Activated gamma-delta T cell (primary cell): ENCODE data around the gene ELMO3.

Experiments
- DNase-seq: peaks from one replicate; lab custom pipeline; 2025; lab: John Stamatoyannopoulos, UW

Gene ELMO3

GRCh38 chr16:67223992-67224391, 25.1 kb downstream of the ELMO3 start:
- no peak for DNase-seq

GRCh38 chr16:67226295-67226803, 27.4 kb downstream of the ELMO3 start:
- no peak for DNase-seq

GRCh38 chr16:67226804-67227566, 28.1 kb downstream of the ELMO3 start, which contains the start of gene TMEM208:
Gene TMEM208, plus strand, starts transcription at chr16:67227130. Its CDS starts 89 bp downstream, at chr16:67227219.
- peak; percentile 80 for DNase-seq

- no peak for DNase-seq
These were observed 28.6 kb downstream of the ELMO3 start for GRCh38 chr16:67227567-67227921.

- DNase-seq, result no peak
These were observed 29.3 kb downstream of the ELMO3 start for GRCh38 chr16:67228034-67228785.

GRCh38 chr16:67228905-67229304, 30.0 kb downstream of the ELMO3 start:
- DNase-seq, result no peak

GRCh38 chr16:67229906-67230808, 31.2 kb downstream of the ELMO3 start:
- DNase-seq, result no peak

GRCh38 chr16:67230809-67231660, 32.1 kb downstream of the ELMO3 start:
- DNase-seq, result no peak

GRCh38 chr16:67233596-67233995, 34.7 kb downstream of the ELMO3 start:
- no peak for DNase-seq

- DNase-seq, result no peak
These were observed 35.3 kb downstream of the ELMO3 start for GRCh38 chr16:67234180-67234597.

- DNase-seq, result no peak
These were observed 37.1 kb downstream of the ELMO3 start for GRCh38 chr16:67235816-67236562.

GRCh38 chr16:67236563-67237395, 37.8 kb downstream of the ELMO3 start:
- DNase-seq, result peak; percentile 46

GRCh38 chr16:67237396-67238277, 38.7 kb downstream of the ELMO3 start:
- no peak for DNase-seq

- no peak for DNase-seq
These were observed 39.3 kb downstream of the ELMO3 start for GRCh38 chr16:67238278-67238575.

- DNase-seq, result no peak
These were observed 40.0 kb downstream of the ELMO3 start for GRCh38 chr16:67238806-67239470.

GRCh38 chr16:67240506-67240905, 41.6 kb downstream of the ELMO3 start:
- no peak for DNase-seq

- DNase-seq, result no peak
These were observed 42.3 kb downstream of the ELMO3 start for GRCh38 chr16:67241008-67241900.
